Activated CD8-positive, alpha-beta memory T cell treated with anti-CD3 and anti-CD28 coated beads, Interleukin-2, amount 50 U/mL, for 24 hours (primary cell): ENCODE data around the gene BLOC1S6.
A peak's percentile ranks its signal among the peaks of the same experiment; 100 is the strongest.

Experiments used
- DNase-seq: peaks from one replicate; pipeline ENCODE4 v3.0.0-alpha.2; 2020; ENCODE audit errors: extremely low read depth

BLOC1S6 gene

GRCh38 chr15:45588219-45588875, 1.2 kb downstream of the BLOC1S6 start:
- DNase-seq, result no peak

GRCh38 chr15:45589256-45589655, 2.1 kb downstream of the BLOC1S6 start:
- no peak for DNase-seq

DNA sequence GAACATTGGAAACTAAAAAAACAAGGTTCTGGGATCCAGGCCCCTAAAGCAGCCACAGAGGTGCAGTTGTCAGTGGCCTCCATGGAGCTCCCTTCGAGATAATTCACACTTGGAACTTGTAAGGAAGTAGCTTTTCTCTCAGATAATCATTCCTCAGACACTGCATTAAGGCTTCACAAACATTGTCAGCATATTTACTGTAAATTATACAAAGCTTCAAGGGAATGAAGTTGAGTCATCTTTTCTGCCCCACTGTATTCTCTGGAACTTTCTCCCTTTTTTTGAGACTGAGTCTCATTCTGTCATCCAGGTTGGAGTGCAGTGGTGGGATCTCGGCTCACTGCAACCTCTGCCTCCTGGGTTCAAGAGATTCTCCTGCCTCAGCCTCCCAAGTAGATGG, 7.1 kb downstream of the BLOC1S6 start:
- no peak for DNase-seq

GRCh38 chr15:45594835-45595530, 7.8 kb downstream of the BLOC1S6 start:
- no peak for DNase-seq

DNA sequence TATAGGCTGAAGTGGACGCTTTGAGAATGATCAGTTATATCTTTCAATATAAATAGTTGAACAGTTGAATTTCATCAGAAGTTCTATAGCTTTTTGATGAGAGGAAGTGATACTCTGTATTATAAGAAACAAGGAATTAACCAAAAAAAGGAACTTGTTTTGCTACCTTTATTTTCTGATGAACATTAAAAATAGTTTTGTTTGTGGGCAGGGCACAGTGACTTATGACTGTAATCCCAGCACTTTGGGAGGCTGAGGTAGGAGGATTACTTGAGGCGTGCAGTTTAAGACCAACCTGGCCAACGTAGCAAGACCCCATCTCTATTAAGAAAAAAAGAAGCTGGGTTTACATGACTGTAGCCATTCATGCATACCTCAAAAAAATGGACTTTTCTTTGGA, 16.7 kb downstream of the BLOC1S6 start:
- no peak for DNase-seq

DNA sequence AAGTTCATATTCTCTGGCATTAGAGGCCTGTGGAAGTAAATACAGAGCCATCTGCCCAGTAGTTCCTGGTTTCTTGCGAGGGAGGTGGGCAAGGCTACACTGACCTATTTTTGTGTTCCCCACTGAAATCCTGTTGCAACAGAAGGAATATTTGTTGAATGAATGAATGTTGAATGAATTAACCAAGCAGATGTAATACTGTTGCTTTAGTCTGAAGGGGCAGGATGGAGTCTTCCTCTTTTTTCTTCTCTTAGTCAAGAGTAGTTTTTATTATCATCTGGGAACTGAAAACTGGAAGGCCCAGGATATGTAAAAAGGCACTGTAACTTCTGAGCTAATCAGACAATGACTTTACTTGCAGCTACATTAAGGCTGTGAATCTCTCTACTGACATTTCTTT, 17.1 kb downstream of the BLOC1S6 start:
- DNase-seq, result no peak

DNA sequence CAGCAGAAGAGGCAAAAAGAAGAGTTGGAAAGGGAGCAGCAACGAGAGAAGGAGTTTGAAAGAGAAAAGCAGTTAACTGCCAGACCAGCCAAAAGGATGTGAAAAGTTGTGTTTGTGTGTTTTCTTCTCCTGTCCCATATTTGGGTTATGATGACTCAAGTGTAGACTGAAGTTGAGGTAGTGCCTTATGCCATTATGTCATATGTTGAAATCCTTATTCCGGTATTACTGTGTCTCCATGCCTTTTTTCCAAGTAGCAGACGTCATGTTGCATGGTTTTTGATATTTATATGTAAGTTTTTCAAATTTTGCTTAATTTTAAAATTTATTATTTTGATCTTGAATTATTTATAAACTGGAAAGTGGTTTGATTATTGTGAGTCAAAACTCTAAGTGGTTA, 19.2 kb downstream of the BLOC1S6 start:
- no peak for DNase-seq

GRCh38 chr15:45606841-45607240, 19.7 kb downstream of the BLOC1S6 start:
- DNase-seq, result no peak

DNA sequence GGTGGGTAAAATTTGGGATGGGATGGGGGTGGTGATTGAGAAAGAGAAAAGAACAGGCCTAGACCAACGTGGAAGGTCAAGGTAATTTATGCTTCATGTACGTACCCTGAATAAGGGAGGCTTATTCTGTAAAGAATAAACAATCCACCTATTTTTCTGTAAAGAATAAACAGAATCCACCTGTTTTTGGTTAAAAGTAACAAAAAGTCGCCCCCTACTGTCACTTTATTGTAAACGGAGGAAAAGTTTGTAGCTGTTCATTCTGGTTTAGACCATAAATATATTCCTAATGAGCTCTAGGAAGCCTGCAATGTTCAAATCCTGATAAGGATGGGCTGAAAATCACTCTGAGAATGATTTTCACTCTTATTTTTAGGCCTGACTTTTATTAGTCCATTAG, 24.1 kb downstream of the BLOC1S6 start:
- DNase-seq, result no peak

- no peak for DNase-seq
Observed at GRCh38 chr15:45612790-45613415, 25.7 kb downstream of the BLOC1S6 start.

DNA sequence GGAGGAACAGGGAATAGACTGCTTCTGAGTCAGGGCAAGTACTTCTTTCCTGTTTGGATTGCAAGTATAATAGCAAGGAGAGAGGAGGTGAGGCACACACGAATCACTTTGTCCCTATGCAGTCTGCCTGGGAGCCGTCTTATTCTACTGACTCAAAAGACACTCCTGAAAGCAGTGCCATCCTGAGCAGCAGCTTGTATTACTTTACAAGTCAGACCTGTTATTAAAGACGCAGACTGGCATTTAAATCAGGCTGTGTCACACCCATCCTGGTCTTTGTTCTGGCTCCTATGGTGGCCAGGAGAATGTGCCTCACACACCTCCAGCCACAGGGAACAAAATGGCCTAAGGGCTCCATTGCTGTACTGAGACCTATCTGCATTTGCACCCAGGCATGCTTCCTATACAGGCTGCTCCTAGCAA, 29.7 kb downstream of the BLOC1S6 start:
- DNase-seq, result no peak

- DNase-seq, result no peak
Observed at GRCh38 chr15:45618813-45619212, 31.6 kb downstream of the BLOC1S6 start.

DNA sequence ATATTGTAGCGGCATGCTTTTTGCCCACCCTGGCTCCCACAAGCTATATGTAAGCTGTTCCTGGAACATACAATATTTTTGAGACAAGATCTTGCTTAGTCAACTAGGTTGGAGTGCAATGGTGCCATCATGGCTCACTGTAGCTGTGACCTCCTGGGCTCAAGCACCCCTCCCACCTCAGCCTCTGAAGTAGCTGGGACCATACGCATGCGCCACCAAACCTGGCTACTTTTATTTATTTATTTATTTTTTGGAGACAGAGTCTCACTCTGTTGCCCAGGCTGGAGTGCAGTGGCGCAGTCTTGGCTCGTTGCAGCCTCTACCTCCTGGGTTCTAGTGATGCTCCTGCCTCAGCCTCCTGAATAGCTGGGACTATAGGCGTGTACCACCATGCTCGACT, 41.0 kb downstream of the BLOC1S6 start:
- DNase-seq, result no peak

- DNase-seq, result no peak
Observed at GRCh38 chr15:45630917-45631691, 43.9 kb downstream of the BLOC1S6 start.

GRCh38 chr15:45631776-45632175, 44.6 kb downstream of the BLOC1S6 start:
- no peak for DNase-seq

DNA sequence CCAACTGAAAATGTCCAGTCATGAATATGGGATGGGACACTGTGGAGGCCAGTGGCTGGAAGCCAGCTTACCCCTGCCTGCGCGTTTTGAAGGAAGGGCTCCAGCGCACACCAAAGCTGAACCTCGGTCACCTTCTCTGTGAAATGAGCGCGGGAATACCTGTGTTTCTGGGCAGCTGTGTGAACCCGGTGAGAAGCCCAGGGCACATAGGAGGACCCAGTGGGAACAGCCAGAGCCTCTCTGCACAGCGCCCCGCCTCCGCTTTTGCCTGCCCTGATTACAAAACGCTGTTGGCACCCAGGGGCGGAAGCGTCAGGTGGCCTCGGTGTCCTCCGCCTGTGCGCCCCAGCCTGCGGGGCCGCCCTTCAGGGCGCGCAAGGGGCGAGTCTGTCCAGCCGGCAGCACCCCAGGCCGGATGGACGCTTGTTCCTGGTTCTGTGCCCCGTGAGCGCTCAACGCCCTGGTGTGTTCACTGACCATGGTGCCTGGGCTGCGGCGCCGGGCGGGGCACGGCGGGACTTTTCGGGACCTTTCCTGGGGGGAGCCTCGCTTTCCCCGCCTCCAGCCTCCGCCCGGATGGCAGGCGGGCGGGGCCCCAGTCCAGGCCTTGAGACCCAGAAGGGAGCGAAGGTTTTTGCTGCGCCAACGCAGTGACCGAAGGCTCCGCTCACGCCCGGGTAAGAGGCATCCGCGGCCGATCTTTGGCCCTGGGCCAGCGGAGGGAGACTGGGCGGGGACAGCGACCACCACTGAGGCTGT, 47.4 kb downstream of the BLOC1S6 start, which contains the start of gene SQOR:
SQOR (plus strand) TSS at position 598 of the 759 bp plus-strand sequence. CDS start 23,895 bp downstream, outside the sequence.
- peak; percentile 20 for DNase-seq

DNA sequence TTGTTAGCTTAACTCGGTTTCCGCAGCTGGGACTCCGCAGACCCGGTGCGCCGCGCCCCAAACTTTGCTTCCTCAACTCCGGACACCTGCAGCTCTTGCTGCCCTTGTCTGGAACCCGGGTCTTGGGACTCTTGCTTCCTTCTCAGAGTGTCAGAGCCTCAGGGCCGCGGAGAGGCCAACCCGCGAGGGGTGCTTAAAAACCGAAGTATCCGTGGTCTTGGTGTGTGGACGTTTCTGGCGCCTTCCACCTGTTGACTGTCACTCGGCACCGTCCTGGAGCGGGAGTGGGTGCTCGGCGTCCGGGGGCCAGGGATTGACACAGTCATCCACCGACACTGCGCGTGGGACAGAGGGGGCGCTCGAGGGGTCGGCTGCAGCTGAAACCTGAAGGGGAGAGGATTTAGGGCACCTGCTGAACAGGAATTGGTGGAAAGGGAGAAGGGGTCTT, 48.0 kb downstream of the BLOC1S6 start:
- peak; percentile 31 for DNase-seq

DNA sequence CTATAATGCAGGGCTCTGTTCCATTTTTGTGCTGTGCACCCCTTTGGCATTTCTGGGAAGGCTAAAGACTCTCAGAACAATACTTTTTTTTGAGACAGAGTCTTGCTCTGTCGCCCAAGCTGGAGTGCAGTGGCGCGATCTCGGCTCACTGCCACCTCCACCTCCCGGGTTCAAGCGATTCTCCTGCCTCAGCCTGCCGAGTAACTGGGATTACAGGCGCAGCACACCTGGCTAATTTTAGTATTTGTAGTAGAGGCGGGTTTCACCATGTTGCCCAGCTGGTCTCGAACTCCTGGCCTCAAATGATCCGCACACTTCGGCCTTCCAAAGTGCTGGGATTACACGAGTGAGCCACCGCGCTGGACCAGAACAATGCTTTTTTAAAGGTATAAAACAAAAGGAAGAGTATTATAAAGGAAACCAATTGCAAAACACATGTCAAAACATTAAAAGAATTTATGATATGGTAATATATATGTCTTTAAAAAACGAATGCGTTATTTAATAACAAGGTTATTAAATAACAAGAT, 48.6 kb downstream of the BLOC1S6 start:
- DNase-seq, result no peak

- no peak for DNase-seq
Observed at GRCh38 chr15:45637141-45637540, 50.0 kb downstream of the BLOC1S6 start.

GRCh38 chr15:45637552-45638033, 50.4 kb downstream of the BLOC1S6 start:
- peak; percentile 7 for DNase-seq

DNA sequence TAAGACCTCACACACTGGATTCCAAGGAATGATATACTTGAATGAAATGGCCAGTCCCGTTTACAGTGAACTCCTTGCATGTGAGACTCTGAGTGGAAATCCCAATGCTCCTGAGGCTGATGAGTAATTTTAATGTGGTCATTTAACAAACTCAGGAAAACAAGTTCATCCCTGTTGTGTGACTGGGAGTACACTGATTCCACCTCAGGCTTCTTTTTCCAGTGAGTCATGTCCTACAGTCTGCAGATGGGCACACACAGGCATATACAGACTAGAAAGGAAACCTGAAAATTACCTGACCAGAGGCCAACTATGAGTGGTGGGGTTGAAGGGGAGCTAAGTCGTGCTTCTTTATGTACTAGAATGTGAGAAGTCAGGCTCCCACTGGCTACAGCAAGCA, 53.4 kb downstream of the BLOC1S6 start:
- no peak for DNase-seq
